GM10847 (cell line): Measurements from ENCODE around the gene PNKD.

Source experiments
- POLR2A ChIP-seq: IDR thresholded peaks from 2 replicates; pipeline ENCODE4 v1.6.1; 2011; ENCODE audit not compliant: insufficient read length; ENCODE audit errors: extremely low read depth

Gene PNKD

GRCh38 chr2:218263817-218264641 lies 6.3 kb upstream of the PNKD start:
- TF ChIP-seq POLR2A, result no peak

GRCh38 chr2:218264773-218265561 lies 5.4 kb upstream of the PNKD start:
- no peak for TF ChIP-seq POLR2A

GRCh38 chr2:218265626-218266025 lies 4.7 kb upstream of the PNKD start:
- TF ChIP-seq POLR2A, result no peak

- TF ChIP-seq POLR2A, result no peak
Observed at GRCh38 chr2:218266316-218266979, 3.9 kb upstream of the PNKD start.

- no peak for TF ChIP-seq POLR2A
Observed at GRCh38 chr2:218267259-218267658, 3.1 kb upstream of the PNKD start.

GRCh38 chr2:218270721-218271486 lies 585 bp downstream of the PNKD start:
- no peak for TF ChIP-seq POLR2A

GRCh38 chr2:218271487-218271797 lies 1.1 kb downstream of the PNKD start:
- no peak for TF ChIP-seq POLR2A

GRCh38 chr2:218271865-218272530 lies 1.7 kb downstream of the PNKD start:
- no peak for TF ChIP-seq POLR2A

GRCh38 chr2:218272531-218273212 lies 2.4 kb downstream of the PNKD start:
- no peak for TF ChIP-seq POLR2A

GRCh38 chr2:218273908-218274249 lies 3.6 kb downstream of the PNKD start:
- TF ChIP-seq POLR2A, result no peak

- no peak for TF ChIP-seq POLR2A
Observed at GRCh38 chr2:218274586-218274985, 4.3 kb downstream of the PNKD start.

- no peak for TF ChIP-seq POLR2A
Observed at GRCh38 chr2:218275371-218276072, 5.2 kb downstream of the PNKD start.

- TF ChIP-seq POLR2A, result no peak
Observed at GRCh38 chr2:218276986-218277755, 6.9 kb downstream of the PNKD start.
